Measurements from ENCODE around the gene ST6GALNAC5. TPM values are rescaled to one million over a fixed set of nuclear protein-coding genes. Genes with fewer than 3 reads are reported as not detected.

The ST6GALNAC5 gene
- total and polyA plus RNA-seq, 10 of the 15 experiments (the other 5 are each of a cell fraction or from before 2014, with no cell fraction given) = under 0.01 to 1.8 (median 0.07) TPM; not detected in 6

- in situ Hi-C loops (cut with MboI) = no loop called here
- ChIA-PET SMC1A (ENCODE audit: uncharacterized antibody, unreplicated experiment) (no interaction called here), CTCF (no interaction called here), RAD21 (ENCODE audit: unreplicated experiment) (no interaction called here), POLR2A (no interaction called here)
- H4K20me1 ChIP-seq (ENCODE audit: control insufficient read depth, insufficient read depth) = no peaks in the 10 kb centered on the region
- no TSS peak for BruUV-seq (replicated peaks)
- intact Hi-C loops (cut with micrococcal nuclease; ENCODE audit: unreplicated experiment) = no loop called here
- no peak overlapping the region for H3K4me3 ChIP-seq
- DNase-seq (ENCODE audit: low read depth, low spot score) (no peak), FAIRE-seq (no peak), ATAC-seq (no peak)
- no peak for TF ChIP-seq ZBTB40 (IDR thresholded peaks at IDR 0.05; ENCODE audit: borderline replicate concordance)
- TF ChIP-seq MTA2 (IDR thresholded peaks at IDR 0.05; ENCODE audit: low read depth) = no peak
- no peak for TF ChIP-seq PAX8 (IDR thresholded peaks at IDR 0.05)
- no peak for TF ChIP-seq NR2C1 (IDR thresholded peaks at IDR 0.05)
- no peak for TF ChIP-seq CBFB (IDR thresholded peaks at IDR 0.05; ENCODE audit: low read depth)
- TF ChIP-seq SMC3 (IDR thresholded peaks at IDR 0.05; ENCODE audit: borderline replicate concordance, low read length) = no peak
- no peak for TF ChIP-seq ZNF24 (IDR thresholded peaks at IDR 0.05)
- TF ChIP-seq EP300 (IDR thresholded peaks at IDR 0.05; ENCODE audit: borderline replicate concordance in 1 of 2, control insufficient read depth in 1 of 2, low read depth in 2 of 2, low read length in 2 of 2) = no peak
- no peak for TF ChIP-seq CHD4 (IDR thresholded peaks at IDR 0.05)
- no peak for TF ChIP-seq JUNB (IDR thresholded peaks at IDR 0.05)
- no peak for TF ChIP-seq BCL3 (IDR thresholded peaks at IDR 0.05; ENCODE audit: borderline replicate concordance, insufficient read depth, low read depth, low read length, poor library complexity, severe bottlenecking)
- TF ChIP-seq ZSCAN29 (IDR thresholded peaks at IDR 0.05) = no peak
- TF ChIP-seq BCL11A (IDR thresholded peaks at IDR 0.05; ENCODE audit: low read depth, low read length) = no peak
- H3K27me3 ChIP-seq (replicated peaks in 1 of 2; ENCODE audit: control insufficient read depth in 2 of 2, insufficient read depth in 2 of 2, low read length in 1 of 2) = no peaks in the 10 kb centered on the region
- H3K27ac ChIP-seq (ENCODE audit: control insufficient read depth, insufficient read depth) = no peak overlapping the region
- no peak overlapping the region for H3K4me2 ChIP-seq (ENCODE audit: control insufficient read depth, insufficient read depth)
- H3K36me3 ChIP-seq (ENCODE audit: control insufficient read depth in 2 of 2, insufficient read depth in 2 of 2, low read length in 1 of 2) = no peaks in the 10 kb centered on the region
- no peaks in the 10 kb centered on the region for H3K79me2 ChIP-seq (ENCODE audit: control insufficient read depth, insufficient read depth, low read length)
- H3K4me1 ChIP-seq (ENCODE audit: control insufficient read depth, insufficient read depth, low read length) = no peaks in the 10 kb centered on the region
- H3K9ac ChIP-seq (ENCODE audit: control insufficient read depth, insufficient read depth, low read length) = no peak overlapping the region
- WGBS (ENCODE audit: insufficient coverage, insufficient replicate concordance, low lambda C conversion rate, missing lambda C conversion rate) = 0% methylated on average over 2 of the region's 2 CpGs
- no peak overlapping the region for H2AFZ ChIP-seq (ENCODE audit: control insufficient read depth, low read depth, low read length)
- H3K9me3 ChIP-seq (replicated peaks; ENCODE audit: control insufficient read depth, insufficient read depth, low read length) = no peaks in the 10 kb centered on the region
Measured at GRCh38 chr1:77064246-77064645, 197.0 kb downstream of the ST6GALNAC5 start.
